Stimulated activated CD8-positive, alpha-beta memory T cell treated with anti-CD3 and anti-CD28 coated beads, Interleukin-2, amount 100 ng/mL, for 48 hours (primary cell): ENCODE results near the gene GRM5.
"Not testable (repeated sequence)": the region's sequence is repeated elsewhere in the genome, so short reads cannot be mapped to it uniquely, and the experiment has no call there.

ENCODE experiments used
- DNase-seq, 2 donors: peaks; one replicate each; pipeline ENCODE4 v3.0.0-alpha.2; 2020; ENCODE audit warnings: low read depth in 2 of 2

Gene GRM5

GRCh38 chr11:89065651-89066201 lies at the start of gene GRM5:
Gene GRM5 (minus strand): TSS chr11:89065982. CDS start chr11:89047872, 18,110 bp downstream.
- DNase-seq, result not testable (repeated sequence)

- not testable (repeated sequence) for DNase-seq
Measured at GRCh38 chr11:89097956-89098355, 32.2 kb upstream of the GRM5 start.

- DNase-seq, result not testable (repeated sequence)
Measured at GRCh38 chr11:89093806-89094205, 28.0 kb upstream of the GRM5 start.

- not testable (repeated sequence) for DNase-seq
Measured at GRCh38 chr11:89084951-89085350, 19.2 kb upstream of the GRM5 start.

- not testable (repeated sequence) for DNase-seq
Measured at GRCh38 chr11:89070911-89071310, 5.1 kb upstream of the GRM5 start.

- DNase-seq, result no peak
Measured at GRCh38 chr11:89067264-89067663, 1.5 kb upstream of the GRM5 start.

GRCh38 chr11:89065066-89065465 lies 716 bp downstream of the GRM5 start:
- no peak for DNase-seq

GRCh38 chr11:89063481-89063951 lies 2.3 kb downstream of the GRM5 start:
- DNase-seq, result not testable (repeated sequence)

- not testable (repeated sequence) for DNase-seq
Measured at GRCh38 chr11:89062771-89063298, 2.9 kb downstream of the GRM5 start.

GRCh38 chr11:89061839-89062238 lies 3.9 kb downstream of the GRM5 start:
- DNase-seq, result not testable (repeated sequence)

GRCh38 chr11:89057406-89057805 lies 8.4 kb downstream of the GRM5 start:
- not testable (repeated sequence) for DNase-seq

GRCh38 chr11:89052220-89052619 lies 13.6 kb downstream of the GRM5 start:
- no peak for DNase-seq

GRCh38 chr11:89047159-89047558 lies 18.6 kb downstream of the GRM5 start:
- not testable (repeated sequence) for DNase-seq

GRCh38 chr11:89043861-89044588 lies 21.8 kb downstream of the GRM5 start:
- not testable (repeated sequence) for DNase-seq

- not testable (repeated sequence) for DNase-seq
Measured at GRCh38 chr11:89029671-89030070, 36.1 kb downstream of the GRM5 start.

- DNase-seq, result no peak
Measured at GRCh38 chr11:89021339-89021738, 44.4 kb downstream of the GRM5 start.

GRCh38 chr11:89019827-89020547 lies 45.8 kb downstream of the GRM5 start:
- not testable (repeated sequence) for DNase-seq

- DNase-seq, result no peak
Measured at GRCh38 chr11:89016214-89016613, 49.6 kb downstream of the GRM5 start.

- no peak for DNase-seq
Measured at GRCh38 chr11:89015614-89016013, 50.2 kb downstream of the GRM5 start.

- DNase-seq, result not testable (repeated sequence)
Measured at GRCh38 chr11:89000852-89001251, 64.9 kb downstream of the GRM5 start.

GRCh38 chr11:88979641-88980040 lies 86.1 kb downstream of the GRM5 start:
- no peak for DNase-seq

- DNase-seq, result not testable (repeated sequence)
Measured at GRCh38 chr11:88978992-88979391, 86.8 kb downstream of the GRM5 start.
